HG03039 (cell line): ENCODE data around the gene GZF1.

Experiments used
- ATAC-seq: cut with Tn5 transposase; IDR thresholded peaks from one replicate; pipeline ENCODE4 v1.9.1; 2021; ENCODE audit warnings: mild to moderate bottlenecking, moderate library complexity; ENCODE audit not compliant: unreplicated experiment

Gene GZF1

DNA sequence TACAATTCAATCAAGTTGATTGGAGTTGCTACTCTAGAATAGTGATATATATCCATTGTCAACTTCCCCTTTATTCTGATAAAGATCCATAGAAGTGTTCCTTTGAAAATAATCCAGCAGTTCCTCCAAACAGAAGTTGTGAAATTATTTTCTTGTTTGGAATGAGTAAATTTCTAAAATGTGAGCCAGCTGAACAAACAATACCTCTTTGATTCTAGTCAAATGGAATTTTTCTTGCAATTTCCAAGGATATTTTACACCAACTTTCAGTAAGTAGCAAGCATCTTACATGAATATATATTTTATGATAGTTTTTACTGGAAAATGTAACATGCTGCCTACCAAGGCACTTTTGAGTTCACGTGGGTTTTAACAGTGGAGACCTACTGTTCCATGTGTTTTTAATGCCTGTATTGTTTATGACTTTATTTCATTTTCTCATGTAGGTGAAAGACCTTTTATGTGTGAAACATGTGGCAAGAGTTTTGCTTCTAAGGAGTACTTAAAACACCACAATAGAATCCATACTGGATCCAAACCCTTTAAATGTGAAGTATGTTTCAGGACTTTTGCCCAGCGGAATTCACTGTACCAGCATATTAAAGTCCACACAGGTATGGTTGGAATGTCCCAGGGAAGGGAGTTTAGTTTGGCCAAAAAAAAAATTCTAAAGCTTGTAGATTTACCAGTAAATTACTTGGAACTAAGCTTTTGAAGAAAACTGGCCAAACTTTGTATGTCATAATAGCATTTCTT is 6.5 kb downstream of the GZF1 start:
- no peak for ATAC-seq

DNA sequence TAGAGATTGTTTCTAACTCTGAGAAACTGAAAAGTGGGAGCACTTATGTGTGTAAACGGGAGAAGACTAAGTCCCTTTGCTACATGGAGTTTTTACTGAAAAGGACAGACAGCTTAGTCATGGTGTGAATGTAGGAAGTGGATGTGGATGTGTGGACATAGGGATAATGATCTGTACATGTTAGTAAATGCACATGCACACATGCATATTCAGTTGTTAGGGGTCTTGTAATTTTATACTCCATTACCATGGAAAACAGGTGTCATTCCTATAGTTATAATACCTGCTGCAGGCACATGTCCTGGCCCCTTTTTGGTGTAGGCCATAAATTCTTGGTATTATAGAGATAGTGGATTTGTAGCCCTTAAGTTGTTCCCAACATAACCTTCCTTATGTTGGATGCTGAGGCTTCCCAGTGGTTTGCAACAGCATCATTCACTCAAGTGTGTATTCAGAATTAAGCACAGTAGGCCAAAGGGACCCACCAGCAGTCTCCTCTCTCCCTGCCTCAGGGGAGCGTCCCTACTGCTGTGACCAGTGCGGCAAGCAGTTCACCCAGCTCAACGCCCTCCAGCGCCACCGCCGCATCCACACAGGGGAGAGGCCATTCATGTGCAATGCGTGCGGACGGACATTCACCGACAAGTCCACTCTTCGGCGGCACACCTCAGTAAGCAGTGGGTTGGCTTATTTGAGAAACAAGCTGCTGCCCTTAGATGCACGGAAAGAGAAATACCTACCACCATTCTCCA is 7.3 kb downstream of the GZF1 start:
- no peak for ATAC-seq

DNA sequence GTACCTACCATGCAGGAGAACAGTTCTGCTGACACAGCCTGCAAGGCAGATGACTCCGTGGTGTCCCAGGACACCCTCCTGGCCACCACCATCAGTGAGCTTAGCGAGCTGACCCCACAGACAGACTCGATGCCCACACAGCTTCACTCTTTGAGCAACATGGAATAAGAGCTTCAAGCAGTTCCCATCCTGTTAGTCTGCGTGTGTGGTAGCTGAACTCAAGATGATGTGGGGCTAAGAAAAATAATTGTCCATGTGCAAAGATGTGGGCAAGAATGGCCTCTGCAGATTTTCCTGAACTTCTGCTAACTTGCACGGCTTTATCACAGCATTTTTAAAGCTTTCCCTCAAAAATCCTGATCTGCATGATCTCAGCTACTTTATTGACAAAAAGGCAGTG is 8.3 kb downstream of the GZF1 start:
- ATAC-seq = no peak

DNA sequence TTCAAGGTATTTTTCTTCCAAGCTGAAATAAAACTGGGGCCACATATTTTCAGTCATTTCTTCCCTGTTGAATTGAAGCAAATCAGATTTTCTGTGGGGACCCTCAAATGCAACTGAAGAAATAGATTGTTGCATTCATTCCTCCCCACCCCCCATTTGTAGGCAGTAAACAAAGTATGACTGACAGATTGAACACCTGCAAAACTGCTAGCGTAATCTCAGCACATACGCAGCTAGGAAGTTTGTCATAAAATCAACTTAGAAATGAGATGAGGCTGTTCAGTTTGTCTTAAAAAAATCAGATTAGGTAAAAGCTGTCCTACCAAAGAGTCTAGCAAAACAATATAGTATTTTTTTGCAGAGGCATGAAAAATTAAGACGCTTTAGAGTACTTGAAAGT is 8.9 kb downstream of the GZF1 start:
- no peak for ATAC-seq

DNA sequence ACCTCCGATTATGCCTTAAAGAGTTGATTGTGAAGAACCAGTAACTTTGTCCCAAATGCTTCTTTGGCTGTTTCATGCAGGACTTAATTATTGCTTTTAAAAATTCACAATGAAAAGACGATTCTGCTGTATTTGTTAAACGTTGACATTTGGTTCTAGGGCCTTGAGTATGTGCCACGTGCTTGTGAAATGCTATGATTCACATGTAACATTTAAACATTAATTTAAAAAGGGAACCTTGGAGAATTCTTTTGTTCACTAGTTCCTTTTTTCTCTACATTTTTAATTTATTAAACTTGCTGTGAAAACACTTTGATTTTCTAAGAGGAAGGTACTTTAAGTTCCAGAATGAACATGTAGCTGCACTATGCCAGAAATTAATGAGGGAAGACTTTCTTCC is 9.5 kb downstream of the GZF1 start:
- no peak for ATAC-seq

DNA sequence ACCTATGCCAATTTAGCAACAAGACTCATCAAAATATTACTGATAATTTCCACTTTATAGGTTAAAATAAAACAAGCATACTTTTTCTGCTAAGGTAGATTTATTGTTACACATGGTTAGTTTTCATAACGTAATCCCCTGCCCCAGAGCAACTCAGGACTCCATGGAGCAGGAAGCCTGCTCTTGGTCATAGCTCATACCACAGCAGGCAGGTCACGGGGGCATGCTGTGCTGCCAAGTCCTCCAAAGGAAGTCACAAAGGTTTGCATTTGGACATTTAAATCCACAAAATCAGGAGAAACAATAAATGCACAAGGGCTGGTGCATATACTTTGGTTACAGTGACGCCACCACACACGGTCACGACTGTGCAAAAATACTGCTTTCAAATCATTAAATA is 12.5 kb downstream of the GZF1 start:
- no peak for ATAC-seq

DNA sequence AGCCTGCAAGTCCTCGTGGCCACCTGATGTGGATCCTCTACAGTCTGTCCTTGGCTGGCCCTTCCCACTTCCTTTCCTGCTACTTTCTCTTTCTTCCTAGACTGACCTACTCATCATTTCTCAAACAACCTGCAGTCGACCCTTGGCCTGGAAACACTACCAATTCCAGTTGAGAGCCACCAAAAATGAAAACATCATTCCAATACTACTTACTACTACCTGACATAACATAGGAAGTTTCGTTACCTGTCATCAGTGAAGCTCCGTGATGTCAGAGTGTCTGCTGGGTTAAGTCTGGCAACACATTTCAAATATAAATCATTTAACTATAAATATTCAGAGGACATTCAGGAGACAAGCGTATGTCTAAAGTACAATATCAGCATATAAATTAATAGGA is 13.8 kb downstream of the GZF1 start:
- no peak for ATAC-seq

DNA sequence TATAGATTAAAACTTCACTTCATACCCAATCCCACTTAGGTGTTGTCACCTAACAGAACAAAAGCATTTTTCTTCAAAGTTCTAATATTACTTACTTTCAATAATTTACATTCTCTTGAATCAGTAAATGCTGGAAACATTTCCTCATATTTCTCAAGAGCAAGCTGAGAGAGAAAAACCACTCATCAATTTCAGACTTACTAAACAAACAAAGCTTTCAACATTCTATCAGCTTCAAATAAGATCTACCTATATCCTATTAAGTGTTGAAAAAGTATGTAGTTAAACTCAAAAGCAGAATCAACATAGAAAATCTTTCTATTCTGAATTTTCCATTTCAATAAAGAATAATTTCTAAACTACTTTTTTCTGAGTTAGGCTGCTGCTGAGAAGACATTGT is 17.8 kb downstream of the GZF1 start:
- no peak for ATAC-seq

DNA sequence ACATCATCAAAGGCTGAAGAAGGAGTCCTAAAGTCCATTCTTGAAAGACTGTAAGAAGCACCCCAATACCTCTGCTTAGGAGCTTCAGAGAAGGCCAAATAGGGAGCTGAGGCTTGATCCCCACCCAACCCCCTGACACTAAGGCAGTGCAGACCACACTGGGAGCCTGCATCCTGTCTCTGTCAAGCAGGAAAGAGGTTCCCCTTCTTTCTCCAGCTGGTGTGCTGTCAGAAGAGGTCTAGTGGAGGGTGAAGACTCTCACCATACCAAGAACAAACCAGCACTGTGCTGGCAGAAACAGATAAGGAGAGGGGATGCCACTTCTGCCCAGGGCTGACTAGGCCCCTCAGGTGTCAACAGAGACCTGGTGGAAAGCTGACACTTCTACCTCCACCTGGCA is 19.9 kb downstream of the GZF1 start:
- ATAC-seq = no peak

DNA sequence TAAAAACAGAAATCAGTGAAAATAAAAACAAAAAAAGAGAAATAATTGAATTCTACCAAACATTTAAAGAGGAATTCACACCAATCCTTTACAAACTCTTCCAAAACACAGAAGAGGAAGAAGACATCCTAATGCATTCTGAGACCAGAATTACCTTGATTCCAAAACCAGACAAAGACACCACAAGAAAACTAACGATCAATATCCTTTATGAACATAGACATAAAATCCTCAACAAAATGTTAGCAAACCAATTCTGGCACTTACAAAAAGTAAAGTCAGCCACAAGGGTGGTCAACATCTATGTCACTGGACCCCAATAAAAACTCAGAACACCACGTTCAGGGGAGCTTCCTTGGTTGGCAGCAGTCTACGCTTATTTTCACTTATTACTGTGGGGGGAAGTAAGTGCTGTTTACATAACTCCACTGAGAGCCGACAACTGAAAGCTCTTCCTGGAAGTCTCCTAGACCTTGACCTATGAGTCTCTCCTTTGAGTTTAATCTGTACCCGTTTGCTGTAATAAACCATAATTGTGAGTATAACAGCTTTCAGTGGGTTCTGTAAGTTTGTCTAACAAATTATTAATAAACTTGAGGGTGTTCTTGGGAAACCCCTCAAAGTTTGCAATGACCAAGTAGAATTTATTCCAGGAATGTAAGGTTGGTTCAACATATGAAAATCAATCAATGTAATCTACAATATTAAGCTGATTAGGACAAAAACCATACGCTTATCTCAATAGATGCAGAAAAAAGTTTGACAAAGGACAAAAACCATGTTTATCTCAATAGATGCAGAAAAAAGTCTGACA is 24.5 kb downstream of the GZF1 start:
- ATAC-seq = no peak

DNA sequence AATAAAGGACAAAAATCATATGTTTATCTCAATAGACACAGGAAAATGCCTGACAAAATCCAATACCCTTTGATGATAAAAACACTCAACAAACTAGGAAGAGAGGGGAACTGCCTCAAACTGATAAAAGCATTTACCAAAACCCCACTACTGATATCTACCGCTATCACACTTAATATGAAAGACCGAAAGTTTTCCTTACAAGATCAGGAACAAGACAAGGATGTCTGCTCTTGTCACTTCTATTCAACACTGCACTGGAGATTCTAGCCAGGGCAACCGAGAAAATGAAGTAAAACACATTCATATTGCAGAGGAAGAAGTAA is 25.1 kb downstream of the GZF1 start:
- ATAC-seq = no peak

DNA sequence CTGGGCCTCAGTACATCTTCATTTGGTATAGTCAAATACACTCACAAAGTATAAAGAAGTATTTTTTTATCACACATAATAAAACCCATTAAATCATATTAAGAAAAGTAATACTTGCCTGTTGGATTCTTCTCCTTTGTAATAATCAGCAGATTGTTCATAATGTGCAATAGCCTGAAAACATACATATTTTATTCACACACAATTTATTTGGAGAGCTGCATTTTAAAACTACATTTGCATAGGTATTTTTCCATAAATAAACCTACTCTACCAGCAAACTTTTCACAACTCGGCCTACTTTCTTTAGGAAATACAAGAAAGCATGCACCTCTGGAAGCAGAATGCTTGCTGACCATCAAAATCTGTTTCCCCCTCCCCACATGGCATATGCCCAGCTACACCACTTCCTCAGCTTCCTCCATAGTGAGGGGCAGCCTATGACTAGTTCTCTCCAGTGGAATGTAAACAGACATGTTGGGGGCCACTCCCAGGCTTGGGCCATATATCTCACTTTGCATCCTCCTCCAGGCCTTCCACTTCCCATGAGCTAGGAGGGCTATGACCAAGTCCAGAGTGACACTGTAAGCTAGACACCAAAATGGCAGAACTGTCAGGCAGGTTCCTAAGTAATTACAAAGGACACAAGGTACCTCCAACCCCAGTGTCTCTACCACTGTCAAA is 28.3 kb downstream of the GZF1 start:
- ATAC-seq = no peak

DNA sequence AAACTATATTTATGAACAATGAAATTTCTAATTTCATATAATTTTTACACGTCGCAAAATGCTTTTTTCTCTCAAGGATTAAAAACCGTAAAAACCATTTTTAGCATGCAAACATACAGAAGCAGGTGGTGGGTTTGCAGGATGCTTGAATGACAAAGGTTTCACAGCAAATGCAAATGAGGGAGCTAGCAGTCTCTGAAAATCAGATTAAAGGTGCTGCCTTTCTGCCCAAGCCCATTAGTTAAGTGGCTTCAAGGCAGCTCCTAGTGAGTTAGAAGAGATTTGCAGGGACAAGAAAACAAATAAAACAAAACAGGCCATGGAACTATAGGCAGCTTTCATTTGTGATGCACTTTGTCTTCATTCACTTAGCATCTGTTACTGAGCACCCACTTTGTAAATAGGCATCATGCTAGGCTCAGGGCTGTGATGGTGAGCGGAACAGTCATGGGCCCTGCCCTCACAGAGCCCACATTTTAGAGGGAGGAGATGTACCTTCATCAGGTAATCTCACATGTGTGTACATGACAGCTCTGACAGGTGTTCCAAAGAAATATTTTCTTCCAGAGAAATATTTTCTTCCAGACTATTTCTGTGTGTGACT is 29.8 kb downstream of the GZF1 start:
- ATAC-seq = no peak

DNA sequence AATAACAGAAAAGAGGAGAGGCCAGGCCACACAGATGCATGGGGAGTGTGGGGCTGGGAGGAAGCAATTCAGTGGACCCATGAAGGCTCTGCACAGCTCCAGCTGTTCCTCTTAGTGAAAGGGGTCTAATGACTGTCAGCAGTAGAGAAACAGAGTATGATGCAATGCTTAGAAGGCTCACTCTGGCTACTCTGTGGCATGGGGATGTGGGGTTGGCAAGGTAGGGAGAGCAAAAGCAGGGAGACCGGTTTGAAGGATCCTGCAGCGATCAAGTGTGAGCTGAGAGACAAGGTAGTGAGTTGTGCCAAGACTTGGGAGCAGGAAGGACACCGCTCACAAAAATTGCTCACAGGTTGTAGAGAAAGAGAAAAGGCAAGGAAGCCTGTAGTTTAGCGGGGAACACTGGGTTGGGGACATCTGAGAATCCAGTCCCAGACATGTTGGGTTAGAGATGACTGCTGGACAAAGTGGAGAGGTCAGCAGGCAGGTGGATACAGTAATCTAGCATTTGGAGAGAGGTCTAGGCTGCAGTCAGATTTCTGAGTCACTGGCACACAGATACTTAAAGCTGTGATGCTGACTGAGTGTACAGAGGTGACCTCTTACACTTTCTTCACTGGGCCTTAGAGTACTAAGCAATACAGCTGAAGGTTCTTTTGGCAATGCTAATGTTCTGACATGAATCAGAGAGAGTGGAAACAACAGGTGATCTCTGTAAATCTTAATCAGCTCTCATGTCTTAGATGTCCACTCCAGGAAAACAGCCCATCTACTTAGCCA is 32.2 kb downstream of the GZF1 start:
- no peak for ATAC-seq

DNA sequence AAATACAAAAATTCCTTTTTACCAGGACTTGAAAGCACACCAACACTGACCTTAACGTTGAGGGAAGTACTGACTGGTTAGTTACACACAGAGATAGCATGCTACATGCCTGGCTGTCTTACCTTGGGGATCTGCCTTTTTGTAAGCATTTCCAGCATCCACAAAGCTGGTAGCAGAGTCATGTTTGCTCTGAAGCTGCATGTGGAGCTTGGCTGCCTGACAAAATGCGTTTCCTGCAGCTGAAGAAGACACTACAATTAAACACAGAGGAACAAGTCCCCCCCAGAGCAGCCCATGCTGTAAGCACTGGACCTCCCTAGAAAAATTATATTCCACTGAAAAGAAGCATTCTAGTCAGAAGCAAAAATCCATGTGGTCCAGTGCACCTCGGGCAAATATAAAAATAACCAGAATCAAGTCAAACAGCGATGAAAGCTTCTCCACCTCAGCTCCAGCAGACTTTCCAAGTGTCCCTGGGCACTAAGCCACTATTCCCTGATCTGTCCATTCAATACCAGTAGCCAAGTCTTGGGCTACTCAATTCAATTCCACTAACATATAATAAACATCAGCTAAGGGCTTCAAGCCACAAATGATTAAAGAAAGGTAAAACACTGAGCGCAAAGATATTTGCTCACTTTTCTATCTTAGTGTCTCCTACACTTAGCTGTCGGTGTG is 35.1 kb downstream of the GZF1 start:
- ATAC-seq = no peak

DNA sequence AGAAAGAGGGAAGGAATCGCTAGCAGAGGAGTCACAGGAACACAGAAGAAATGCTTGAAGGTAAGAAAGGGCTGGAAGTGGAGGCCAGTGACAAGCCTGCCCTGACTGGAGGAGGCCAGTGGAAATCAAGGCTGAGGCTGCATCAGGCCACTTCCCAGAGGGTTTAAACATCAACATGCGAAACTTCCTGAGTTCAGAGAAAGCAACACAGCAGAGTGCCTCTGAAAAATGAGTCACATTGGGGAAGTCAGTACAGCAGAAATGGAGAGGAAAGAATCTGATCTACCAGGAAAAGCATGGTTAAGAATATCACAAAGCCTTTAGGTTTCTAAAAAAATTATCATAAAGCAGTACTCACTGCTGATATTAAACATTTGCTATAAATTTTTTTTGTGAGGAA is 36.0 kb downstream of the GZF1 start:
- no peak for ATAC-seq

DNA sequence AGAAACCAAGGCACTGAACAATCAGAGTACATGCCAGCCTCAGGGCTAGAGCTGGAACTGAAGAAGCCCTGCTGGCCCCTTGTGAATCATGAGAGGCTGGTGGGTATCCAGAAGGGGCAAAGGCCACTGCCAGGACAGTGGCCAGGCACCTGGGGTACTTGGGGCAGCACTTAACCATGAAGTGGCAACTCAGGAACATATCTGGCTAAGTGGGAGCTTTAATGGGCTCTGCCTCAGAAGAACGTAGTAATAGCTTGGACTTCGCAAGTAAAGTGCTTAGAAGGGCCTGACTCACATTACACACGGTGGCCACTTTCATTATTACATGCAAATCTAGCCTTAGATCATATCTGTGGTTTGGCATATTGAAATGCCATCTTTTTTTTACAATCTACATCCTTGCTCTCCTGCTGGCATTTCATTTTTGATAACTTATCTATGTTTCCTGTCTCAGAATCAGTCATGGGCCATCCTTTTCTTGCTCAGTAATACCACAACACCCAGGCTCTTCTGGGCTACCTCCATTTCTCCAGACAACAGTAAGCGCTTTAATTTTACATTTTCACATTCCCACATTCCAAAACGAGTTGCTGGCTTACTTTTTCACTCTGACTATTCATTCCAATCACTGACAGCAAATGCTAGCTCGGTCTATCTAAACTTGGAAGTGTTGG is 37.7 kb downstream of the GZF1 start:
- no peak for ATAC-seq

DNA sequence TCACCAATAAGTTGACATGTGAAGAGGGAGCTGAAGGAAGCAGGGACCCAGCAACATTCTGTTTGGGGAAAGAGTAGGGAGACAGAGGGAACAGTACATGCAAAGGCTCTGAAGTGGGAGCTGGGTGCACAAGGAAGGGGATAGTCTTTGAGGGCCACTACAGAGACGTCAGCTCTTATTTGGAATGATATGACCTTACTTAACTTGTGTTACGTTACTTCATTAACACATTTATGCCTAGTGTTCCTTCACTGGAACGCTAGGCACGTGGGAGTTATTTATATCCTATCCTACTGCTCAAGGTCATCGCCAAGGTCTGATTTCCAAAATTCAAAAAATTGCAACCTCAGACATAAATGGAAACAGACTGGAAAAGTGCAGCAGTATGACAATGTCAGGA is 39.1 kb downstream of the GZF1 start:
- ATAC-seq = no peak

DNA sequence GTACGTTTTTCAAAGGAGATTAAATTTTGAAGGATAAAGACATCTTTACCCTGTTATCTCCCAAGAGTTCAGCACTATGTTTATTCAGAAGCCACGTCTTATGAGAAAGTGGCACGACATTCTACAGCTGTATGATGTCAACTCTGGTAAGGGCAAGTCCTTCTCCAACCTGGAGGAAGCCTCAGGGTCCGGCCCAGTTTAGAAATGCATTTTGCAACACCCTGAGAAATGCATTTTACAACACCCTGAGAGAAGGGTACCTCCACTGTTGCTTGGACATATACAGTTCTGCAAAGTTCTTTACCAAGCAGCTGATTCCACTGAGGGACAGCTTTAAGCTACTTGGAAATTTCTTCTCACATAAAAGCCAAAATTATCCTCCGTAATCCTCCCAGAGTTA is 41.8 kb downstream of the GZF1 start:
- ATAC-seq = no peak
